HepG2 (cell line): ENCODE measurements around the gene VEGFA. TPM values are rescaled to one million over a fixed set of nuclear protein-coding genes. Genes with fewer than 3 reads are reported as not detected.

Experiments used
- CSRNP1 ChIP-seq: sonication (generic); formaldehyde crosslinking; IDR thresholded peaks from 2 replicates; pipeline ENCODE4 v1.8.1; 2023; ENCODE audit warnings: mild to moderate bottlenecking, missing genetic modification reagents
- DPF2 ChIP-seq: sonication (generic); formaldehyde crosslinking; IDR thresholded peaks from 2 replicates; pipeline ENCODE4 v1.4.0; 2020; ENCODE audit warnings: mild to moderate bottlenecking, low read depth, missing genetic modification reagents, borderline replicate concordance
- KAT2B ChIP-seq: fragments of 150-350 bp; IDR thresholded peaks from 2 replicates; pipeline ENCODE4 v1.6.1; 2014; ENCODE audit warnings: low read depth, low read length, borderline replicate concordance
- MAF1 ChIP-seq: sonication (generic); formaldehyde crosslinking; IDR thresholded peaks from 2 replicates; pipeline ENCODE4 v1.5.0; 2020; ENCODE audit warnings: missing genetic modification reagents, borderline replicate concordance
- MAZ ChIP-seq, 2 experiments: sonication (generic) in 1 of 2; formaldehyde crosslinking in 1 of 2; IDR thresholded peaks; 2 replicates each; pipeline versions ENCODE4 v1.5.0 to v1.6.1; 2012 to 2020; ENCODE audit warnings: low read depth in 2 of 2, mild to moderate bottlenecking in 2 of 2, borderline replicate concordance in 1 of 2, improper control_type of control experiment in 1 of 2, low read length in 1 of 2, missing genetic modification reagents in 1 of 2, moderate library complexity in 1 of 2
- MZF1 ChIP-seq: sonication (generic); formaldehyde crosslinking; IDR thresholded peaks from 2 replicates; pipeline ENCODE4 v1.8.1; 2023; ENCODE audit warnings: mild to moderate bottlenecking, missing genetic modification reagents, borderline replicate concordance
- PHF20 ChIP-seq: sonication (generic); formaldehyde crosslinking; IDR thresholded peaks from 2 replicates; pipeline ENCODE4 v1.5.0; 2020; ENCODE audit warnings: mild to moderate bottlenecking, missing genetic modification reagents
- ZNF333 ChIP-seq: sonication (generic); formaldehyde crosslinking; IDR thresholded peaks from 2 replicates; pipeline ENCODE4 v1.4.0; 2020; ENCODE audit warnings: mild to moderate bottlenecking, missing genetic modification reagents, borderline replicate concordance
- ZNF350 ChIP-seq: sonication (generic); formaldehyde crosslinking; IDR thresholded peaks from 2 replicates; pipeline ENCODE4 v1.4.0; 2020; ENCODE audit warnings: mild to moderate bottlenecking, low read depth, missing genetic modification reagents, borderline replicate concordance
- polyA plus RNA-seq, 8 experiments: library from polyadenylated mRNA; depleted of rRNA in 3 of 8; stranded (reverse) in 7 of 8; unstranded in 1 of 8; fragments of >200 nt; fragmentation: Illumina TruSeq in 4 of 8; extraction: Trizol in 4 of 8; gene quantifications; 2 replicates each; pipeline versions ENCODE4 v1.2.1 to v1.2.3, GENCODE V29; 2011 to 2016; ENCODE audit warnings: low read depth in 4 of 8, missing spikeins in 1 of 8, mixed read lengths in 1 of 8; ENCODE audit not compliant: insufficient read depth in 1 of 8
- total RNA-seq, 5 experiments: library from RNA; depleted of rRNA; stranded (reverse); fragments of >200 nt; fragmentation: Illumina TruSeq; extraction: Trizol; gene quantifications; 2 replicates each; pipeline ENCODE4 v1.2.3, GENCODE V29; 2016; ENCODE audit warnings: low read depth in 1 of 5
- TF ChIP-seq, protein P1 (sequence below): sonication (generic); formaldehyde crosslinking; IDR thresholded peaks from 2 replicates; pipeline ENCODE4 v1.5.0; 2020; ENCODE audit warnings: mild to moderate bottlenecking, missing genetic modification reagents, borderline replicate concordance
- TF ChIP-seq, protein P2 (sequence below): sonication (generic); formaldehyde crosslinking; IDR thresholded peaks from 2 replicates; pipeline ENCODE4 v1.4.0; 2020; ENCODE audit warnings: missing genetic modification reagents
- TF ChIP-seq, protein P3 (sequence below): sonication (generic); formaldehyde crosslinking; IDR thresholded peaks from 2 replicates; pipeline ENCODE4 v1.4.0; 2020; ENCODE audit warnings: missing genetic modification reagents
- TF ChIP-seq, protein P4 (sequence below): sonication (generic); formaldehyde crosslinking; conservative IDR thresholded peaks from 2 replicates; pipeline ENCODE4 v1.4.0; 2020; ENCODE audit warnings: mild to moderate bottlenecking, missing genetic modification reagents, moderate library complexity
- TF ChIP-seq, protein P5 (sequence below): sonication (generic); formaldehyde crosslinking; IDR thresholded peaks from 2 replicates; pipeline ENCODE4 v1.4.0; 2020; ENCODE audit warnings: missing genetic modification reagents

The VEGFA gene
- total and polyA plus RNA-seq, 2 of the 13 experiments (the other 11 are each of a cell fraction or from before 2014, with no cell fraction given) = 68.1 to 629 TPM

DNA sequence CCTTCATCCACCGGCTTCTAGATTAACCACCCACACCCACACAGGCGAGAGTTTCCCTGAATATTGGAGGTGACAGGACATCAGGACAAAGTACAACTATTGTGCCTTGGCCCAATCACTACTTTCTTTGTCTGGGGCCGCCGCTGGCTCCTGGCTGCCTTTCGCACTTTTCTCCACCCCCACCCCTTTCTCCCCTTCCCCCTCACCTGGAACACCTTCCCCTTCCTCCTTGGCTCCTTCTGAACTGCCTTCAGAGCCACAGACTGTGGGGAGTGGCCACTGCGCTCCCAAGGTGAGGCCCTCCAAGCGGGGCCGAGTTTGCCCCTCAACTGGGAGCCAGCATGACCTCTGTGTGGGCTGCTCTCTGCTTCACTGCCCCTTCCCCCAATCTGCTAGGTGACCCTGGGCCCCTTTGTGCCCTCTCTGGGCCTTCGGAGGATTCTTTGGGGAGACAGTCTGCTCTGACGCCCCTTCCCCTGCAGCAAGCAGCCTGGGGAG, 3.0 kb upstream of the VEGFA start (continued):
- TF ChIP-seq, protein P1, sequence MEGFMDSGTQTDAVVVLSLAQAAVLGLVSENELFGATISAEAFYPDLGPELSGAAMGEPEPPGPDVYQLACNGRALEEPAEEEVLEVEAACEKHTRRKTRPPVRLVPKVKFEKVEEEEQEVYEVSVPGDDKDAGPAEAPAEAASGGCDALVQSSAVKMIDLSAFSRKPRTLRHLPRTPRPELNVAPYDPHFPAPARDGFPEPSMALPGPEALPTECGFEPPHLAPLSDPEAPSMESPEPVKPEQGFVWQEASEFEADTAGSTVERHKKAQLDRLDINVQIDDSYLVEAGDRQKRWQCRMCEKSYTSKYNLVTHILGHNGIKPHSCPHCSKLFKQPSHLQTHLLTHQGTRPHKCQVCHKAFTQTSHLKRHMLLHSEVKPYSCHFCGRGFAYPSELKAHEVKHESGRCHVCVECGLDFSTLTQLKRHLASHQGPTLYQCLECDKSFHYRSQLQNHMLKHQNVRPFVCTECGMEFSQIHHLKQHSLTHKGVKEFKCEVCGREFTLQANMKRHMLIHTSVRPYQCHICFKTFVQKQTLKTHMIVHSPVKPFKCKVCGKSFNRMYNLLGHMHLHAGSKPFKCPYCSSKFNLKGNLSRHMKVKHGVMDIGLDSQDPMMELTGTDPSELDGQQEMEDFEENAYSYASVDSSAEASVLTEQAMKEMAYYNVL (CRISPR knock-in tag) = no peak
- TF ChIP-seq, protein P2, sequence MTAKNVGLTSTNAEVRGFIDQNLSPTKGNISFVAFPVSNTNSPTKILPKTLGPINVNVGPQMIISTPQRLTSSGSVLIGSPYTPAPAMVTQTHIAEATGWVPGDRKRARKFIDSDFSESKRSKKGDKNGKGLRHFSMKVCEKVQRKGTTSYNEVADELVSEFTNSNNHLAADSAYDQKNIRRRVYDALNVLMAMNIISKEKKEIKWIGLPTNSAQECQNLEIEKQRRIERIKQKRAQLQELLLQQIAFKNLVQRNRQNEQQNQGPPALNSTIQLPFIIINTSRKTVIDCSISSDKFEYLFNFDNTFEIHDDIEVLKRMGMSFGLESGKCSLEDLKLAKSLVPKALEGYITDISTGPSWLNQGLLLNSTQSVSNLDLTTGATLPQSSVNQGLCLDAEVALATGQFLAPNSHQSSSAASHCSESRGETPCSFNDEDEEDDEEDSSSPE (CRISPR knock-in tag) = no peak
- TF ChIP-seq KAT2B (no peak), ZNF350 (CRISPR knock-in tag) (no peak), ZNF333 (CRISPR knock-in tag) (no peak), MAZ (IDR thresholded peaks at IDR 0.05; ENCODE audit: borderline replicate concordance, low read depth, low read length) (no peak), MAZ (CRISPR knock-in tag; IDR thresholded peaks at IDR 0.05; ENCODE audit: low read depth) (no peak), PHF20 (CRISPR knock-in tag) (no peak), MZF1 (CRISPR knock-in tag) (no peak), DPF2 (CRISPR knock-in tag) (peak; percentile 21; the same call in 1 of the 2 replicates), CSRNP1 (CRISPR knock-in tag) (no peak), MAF1 (no peak)
- TF ChIP-seq, protein P3, sequence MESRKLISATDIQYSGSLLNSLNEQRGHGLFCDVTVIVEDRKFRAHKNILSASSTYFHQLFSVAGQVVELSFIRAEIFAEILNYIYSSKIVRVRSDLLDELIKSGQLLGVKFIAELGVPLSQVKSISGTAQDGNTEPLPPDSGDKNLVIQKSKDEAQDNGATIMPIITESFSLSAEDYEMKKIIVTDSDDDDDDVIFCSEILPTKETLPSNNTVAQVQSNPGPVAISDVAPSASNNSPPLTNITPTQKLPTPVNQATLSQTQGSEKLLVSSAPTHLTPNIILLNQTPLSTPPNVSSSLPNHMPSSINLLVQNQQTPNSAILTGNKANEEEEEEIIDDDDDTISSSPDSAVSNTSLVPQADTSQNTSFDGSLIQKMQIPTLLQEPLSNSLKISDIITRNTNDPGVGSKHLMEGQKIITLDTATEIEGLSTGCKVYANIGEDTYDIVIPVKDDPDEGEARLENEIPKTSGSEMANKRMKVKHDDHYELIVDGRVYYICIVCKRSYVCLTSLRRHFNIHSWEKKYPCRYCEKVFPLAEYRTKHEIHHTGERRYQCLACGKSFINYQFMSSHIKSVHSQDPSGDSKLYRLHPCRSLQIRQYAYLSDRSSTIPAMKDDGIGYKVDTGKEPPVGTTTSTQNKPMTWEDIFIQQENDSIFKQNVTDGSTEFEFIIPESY (CRISPR knock-in tag) = no peak
- TF ChIP-seq, protein P4, sequence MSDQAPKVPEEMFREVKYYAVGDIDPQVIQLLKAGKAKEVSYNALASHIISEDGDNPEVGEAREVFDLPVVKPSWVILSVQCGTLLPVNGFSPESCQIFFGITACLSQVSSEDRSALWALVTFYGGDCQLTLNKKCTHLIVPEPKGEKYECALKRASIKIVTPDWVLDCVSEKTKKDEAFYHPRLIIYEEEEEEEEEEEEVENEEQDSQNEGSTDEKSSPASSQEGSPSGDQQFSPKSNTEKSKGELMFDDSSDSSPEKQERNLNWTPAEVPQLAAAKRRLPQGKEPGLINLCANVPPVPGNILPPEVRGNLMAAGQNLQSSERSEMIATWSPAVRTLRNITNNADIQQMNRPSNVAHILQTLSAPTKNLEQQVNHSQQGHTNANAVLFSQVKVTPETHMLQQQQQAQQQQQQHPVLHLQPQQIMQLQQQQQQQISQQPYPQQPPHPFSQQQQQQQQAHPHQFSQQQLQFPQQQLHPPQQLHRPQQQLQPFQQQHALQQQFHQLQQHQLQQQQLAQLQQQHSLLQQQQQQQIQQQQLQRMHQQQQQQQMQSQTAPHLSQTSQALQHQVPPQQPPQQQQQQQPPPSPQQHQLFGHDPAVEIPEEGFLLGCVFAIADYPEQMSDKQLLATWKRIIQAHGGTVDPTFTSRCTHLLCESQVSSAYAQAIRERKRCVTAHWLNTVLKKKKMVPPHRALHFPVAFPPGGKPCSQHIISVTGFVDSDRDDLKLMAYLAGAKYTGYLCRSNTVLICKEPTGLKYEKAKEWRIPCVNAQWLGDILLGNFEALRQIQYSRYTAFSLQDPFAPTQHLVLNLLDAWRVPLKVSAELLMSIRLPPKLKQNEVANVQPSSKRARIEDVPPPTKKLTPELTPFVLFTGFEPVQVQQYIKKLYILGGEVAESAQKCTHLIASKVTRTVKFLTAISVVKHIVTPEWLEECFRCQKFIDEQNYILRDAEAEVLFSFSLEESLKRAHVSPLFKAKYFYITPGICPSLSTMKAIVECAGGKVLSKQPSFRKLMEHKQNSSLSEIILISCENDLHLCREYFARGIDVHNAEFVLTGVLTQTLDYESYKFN (CRISPR knock-in tag) = peak; percentile 54
- TF ChIP-seq, protein P5, sequence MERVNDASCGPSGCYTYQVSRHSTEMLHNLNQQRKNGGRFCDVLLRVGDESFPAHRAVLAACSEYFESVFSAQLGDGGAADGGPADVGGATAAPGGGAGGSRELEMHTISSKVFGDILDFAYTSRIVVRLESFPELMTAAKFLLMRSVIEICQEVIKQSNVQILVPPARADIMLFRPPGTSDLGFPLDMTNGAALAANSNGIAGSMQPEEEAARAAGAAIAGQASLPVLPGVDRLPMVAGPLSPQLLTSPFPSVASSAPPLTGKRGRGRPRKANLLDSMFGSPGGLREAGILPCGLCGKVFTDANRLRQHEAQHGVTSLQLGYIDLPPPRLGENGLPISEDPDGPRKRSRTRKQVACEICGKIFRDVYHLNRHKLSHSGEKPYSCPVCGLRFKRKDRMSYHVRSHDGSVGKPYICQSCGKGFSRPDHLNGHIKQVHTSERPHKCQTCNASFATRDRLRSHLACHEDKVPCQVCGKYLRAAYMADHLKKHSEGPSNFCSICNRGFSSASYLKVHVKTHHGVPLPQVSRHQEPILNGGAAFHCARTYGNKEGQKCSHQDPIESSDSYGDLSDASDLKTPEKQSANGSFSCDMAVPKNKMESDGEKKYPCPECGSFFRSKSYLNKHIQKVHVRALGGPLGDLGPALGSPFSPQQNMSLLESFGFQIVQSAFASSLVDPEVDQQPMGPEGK (CRISPR knock-in tag) = peak; percentile 11; the same call in 1 of the 2 replicates
